WTC11 (cell line): Measurements from ENCODE around the gene SLC35F1. TPM values are rescaled to one million over a fixed set of nuclear protein-coding genes. Genes with fewer than 3 reads are reported as not detected.

ENCODE experiments used
- ATAC-seq: fragments of 200-7000 bp; cut with Tn5 transposase; 2 replicates; pipeline ENCODE4 v1.10.0; 2021; ENCODE audit warnings: mild to moderate bottlenecking, moderate library complexity
- CTCF ChIA-PET: fragments of 300-600 bp; sonication (Branson Sonifier 250); formaldehyde crosslinking; loops from one replicate; lab custom pipeline; 2021; ENCODE audit warnings: antibody characterized with exemption; lab: Charles Lee
- POLR2A ChIA-PET: fragments of 350-600 bp; sonication (Branson Sonifier 250); formaldehyde crosslinking; loops from one replicate; lab custom pipeline; 2021; ENCODE audit warnings: antibody characterized with exemption; lab: Charles Lee
- DNase-seq: peaks from one replicate; pipeline ENCODE4 v3.0.0; 2021; ENCODE audit warnings: low spot score
- H3K27ac Mint-ChIP-seq: 2 replicates; pipeline ENCODE4 v1.8.0; 2021; ENCODE audit warnings: mixed read lengths
- H3K27me3 Mint-ChIP-seq: 2 replicates; pipeline ENCODE4 v1.8.0; 2021; ENCODE audit warnings: low read depth, mild to moderate bottlenecking, moderate library complexity, mixed read lengths
- H3K36me3 Mint-ChIP-seq: 2 replicates; pipeline ENCODE4 v1.8.0; 2021; ENCODE audit warnings: mixed read lengths
- H3K4me1 Mint-ChIP-seq: 2 replicates; pipeline ENCODE4 v1.8.0; 2022; ENCODE audit warnings: mixed read lengths
- H3K4me3 Mint-ChIP-seq: 2 replicates; pipeline ENCODE4 v1.8.0; 2021; ENCODE audit warnings: mild to moderate bottlenecking, moderate library complexity, mixed read lengths
- H3K9me3 Mint-ChIP-seq: 2 replicates; pipeline ENCODE4 v1.8.0; 2021; ENCODE audit warnings: mixed read lengths
- ATF1 ChIP-seq: sonication (generic); formaldehyde crosslinking; IDR thresholded peaks from 2 replicates; pipeline ENCODE4 v1.8.1; 2023; ENCODE audit warnings: mild to moderate bottlenecking, moderate library complexity, missing genetic modification reagents
- CBFB ChIP-seq: sonication (generic); formaldehyde crosslinking; IDR thresholded peaks from 2 replicates; pipeline ENCODE4 v1.8.1; 2022; ENCODE audit warnings: mild to moderate bottlenecking, low read depth, missing genetic modification reagents
- CREB1 ChIP-seq: sonication (generic); formaldehyde crosslinking; IDR thresholded peaks from 2 replicates; pipeline ENCODE4 v1.8.0; 2023; ENCODE audit warnings: mild to moderate bottlenecking, missing genetic modification reagents
- ELF4 ChIP-seq: sonication (generic); formaldehyde crosslinking; IDR thresholded peaks from 2 replicates; pipeline ENCODE4 v1.8.1; 2022; ENCODE audit warnings: low read depth, mild to moderate bottlenecking, moderate library complexity, missing genetic modification reagents
- EMX1 ChIP-seq: fragments of 250-450 bp; sonication (Bioruptor Pico); IDR thresholded peaks from 2 replicates; pipeline ENCODE4 v1.8.0; 2021; ENCODE audit warnings: mild to moderate bottlenecking
- ETV6 ChIP-seq: sonication (generic); formaldehyde crosslinking; IDR thresholded peaks from 2 replicates; pipeline ENCODE4 v1.8.1; 2022; ENCODE audit warnings: mild to moderate bottlenecking, missing genetic modification reagents
- GRHL2 ChIP-seq: fragments of 250-450 bp; sonication (Bioruptor Pico); IDR thresholded peaks from 2 replicates; pipeline ENCODE4 v1.8.0; 2022; ENCODE audit warnings: mild to moderate bottlenecking, moderate library complexity; ENCODE audit not compliant: insufficient replicate concordance, severe bottlenecking
- IRF2 ChIP-seq: sonication (generic); formaldehyde crosslinking; IDR thresholded peaks from 2 replicates; pipeline ENCODE4 v1.8.0; 2022; ENCODE audit warnings: low read depth, missing genetic modification reagents, borderline replicate concordance
- NFYB ChIP-seq: sonication (generic); formaldehyde crosslinking; conservative IDR thresholded peaks from 2 replicates; pipeline ENCODE4 v1.8.0; 2022; ENCODE audit warnings: low read depth, missing genetic modification reagents
- NR1H2 ChIP-seq: sonication (generic); formaldehyde crosslinking; IDR thresholded peaks from 2 replicates; pipeline ENCODE4 v1.9.0; 2021; ENCODE audit warnings: mild to moderate bottlenecking, moderate library complexity, missing genetic modification reagents
- RELA ChIP-seq: sonication (generic); formaldehyde crosslinking; IDR thresholded peaks from 2 replicates; pipeline ENCODE4 v1.8.1; 2022; ENCODE audit warnings: missing genetic modification reagents, mild to moderate bottlenecking, borderline replicate concordance
- TEAD1 ChIP-seq: sonication (generic); formaldehyde crosslinking; IDR thresholded peaks from 2 replicates; pipeline ENCODE4 v1.8.0; 2022; ENCODE audit warnings: mild to moderate bottlenecking, missing genetic modification reagents
- ZBTB21 ChIP-seq: sonication (generic); formaldehyde crosslinking; IDR thresholded peaks from 2 replicates; pipeline ENCODE4 v1.8.1; 2023; ENCODE audit warnings: mild to moderate bottlenecking, missing genetic modification reagents, borderline replicate concordance
- ZNF121 ChIP-seq: sonication (generic); formaldehyde crosslinking; IDR thresholded peaks from 2 replicates; pipeline ENCODE4 v1.8.0; 2023; ENCODE audit warnings: missing genetic modification reagents
- ZNF232 ChIP-seq: sonication (generic); formaldehyde crosslinking; IDR thresholded peaks from 2 replicates; pipeline ENCODE4 v1.8.0; 2022; ENCODE audit warnings: mild to moderate bottlenecking, missing genetic modification reagents
- ZNF263 ChIP-seq: sonication (generic); formaldehyde crosslinking; IDR thresholded peaks from 2 replicates; pipeline ENCODE4 v1.8.1; 2022; ENCODE audit warnings: low read depth, mild to moderate bottlenecking, moderate library complexity, missing genetic modification reagents
- ZNF671 ChIP-seq: fragments of 250-450 bp; sonication (Bioruptor Pico); IDR thresholded peaks from 2 replicates; pipeline ENCODE4 v1.8.0; 2021; ENCODE audit warnings: mild to moderate bottlenecking
- total RNA-seq: library from RNA; stranded (reverse); gene quantifications from 3 replicates; pipeline ENCODE4 v1.2.3, GENCODE V29; 2021
- TF ChIP-seq, protein P1 (sequence below): sonication (generic); formaldehyde crosslinking; IDR thresholded peaks from 2 replicates; pipeline ENCODE4 v1.8.1; 2023; ENCODE audit warnings: mild to moderate bottlenecking, missing genetic modification reagents, moderate library complexity
- TF ChIP-seq, protein P2 (sequence below): sonication (generic); formaldehyde crosslinking; IDR thresholded peaks from 2 replicates; pipeline ENCODE4 v1.8.0; 2022; ENCODE audit warnings: mild to moderate bottlenecking, missing genetic modification reagents
- TF ChIP-seq, protein P3 (sequence below): sonication (generic); formaldehyde crosslinking; IDR thresholded peaks from 2 replicates; pipeline ENCODE4 v1.8.0; 2022; ENCODE audit warnings: mild to moderate bottlenecking, missing genetic modification reagents
- TF ChIP-seq, protein P4 (sequence below): fragments of 250-450 bp; sonication (Bioruptor Pico); IDR thresholded peaks from 2 replicates; pipeline ENCODE4 v2.1.2; 2022; ENCODE audit warnings: mild to moderate bottlenecking, moderate library complexity
- TF ChIP-seq, protein P5 (sequence below): fragments of 250-450 bp; sonication (Bioruptor Pico); IDR thresholded peaks from 2 replicates; pipeline ENCODE4 v1.9.0; 2021; ENCODE audit warnings: mild to moderate bottlenecking
- TF ChIP-seq, protein P6 (sequence below): sonication (generic); formaldehyde crosslinking; conservative IDR thresholded peaks from 2 replicates; pipeline ENCODE4 v1.8.1; 2023; ENCODE audit warnings: mild to moderate bottlenecking, low read depth, missing genetic modification reagents, moderate library complexity
- TF ChIP-seq, protein P7 (sequence below): fragments of 250-450 bp; sonication (Bioruptor Pico); IDR thresholded peaks from 2 replicates; pipeline ENCODE4 v1.9.0; 2021; ENCODE audit warnings: mild to moderate bottlenecking, borderline replicate concordance

SLC35F1 gene
- total RNA-seq, 1 experiment from 2014 or later = 11.0 TPM

DNA sequence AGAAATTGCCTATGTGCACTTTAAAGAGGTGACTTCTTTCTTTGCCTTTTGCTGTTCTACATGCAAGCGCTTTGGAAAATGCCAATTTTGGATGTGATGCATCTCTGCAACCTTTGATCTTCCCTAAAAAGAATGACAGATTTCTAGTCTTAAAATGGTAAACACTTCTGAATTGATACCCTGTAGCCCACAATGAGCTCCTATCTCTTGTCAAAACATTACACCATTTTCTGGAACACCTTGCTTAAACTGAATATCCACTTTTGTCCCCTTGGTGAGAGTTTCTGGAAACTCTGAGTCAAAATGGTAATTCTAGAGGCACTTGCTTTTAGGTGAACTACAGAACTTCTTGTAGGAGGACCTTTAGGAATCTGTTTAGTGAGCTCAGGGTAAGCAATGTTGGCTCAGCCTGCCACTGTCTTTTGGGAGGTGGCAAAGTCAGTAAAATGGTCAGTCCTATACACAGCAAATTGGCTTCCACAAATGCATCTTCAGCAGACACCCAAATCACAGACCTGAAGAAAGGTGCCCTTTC, 216.5 kb downstream of the SLC35F1 start:
- POLR2A ChIA-PET = no interaction called here
- H3K36me3 Mint-ChIP-seq = no peaks in the 10 kb centered on the region; the same call in 1 of the 2 replicates
- no peak for DNase-seq
- H3K27me3 Mint-ChIP-seq = no peaks in the 10 kb centered on the region
- no peak for TF ChIP-seq NFYB (CRISPR knock-in tag)
- TF ChIP-seq, protein P1, sequence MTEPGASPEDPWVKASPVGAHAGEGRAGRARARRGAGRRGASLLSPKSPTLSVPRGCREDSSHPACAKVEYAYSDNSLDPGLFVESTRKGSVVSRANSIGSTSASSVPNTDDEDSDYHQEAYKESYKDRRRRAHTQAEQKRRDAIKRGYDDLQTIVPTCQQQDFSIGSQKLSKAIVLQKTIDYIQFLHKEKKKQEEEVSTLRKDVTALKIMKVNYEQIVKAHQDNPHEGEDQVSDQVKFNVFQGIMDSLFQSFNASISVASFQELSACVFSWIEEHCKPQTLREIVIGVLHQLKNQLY (CRISPR knock-in tag) = no peak
- no peak for TF ChIP-seq TEAD1 (CRISPR knock-in tag)
- no peak for TF ChIP-seq ELF4
- no peak for TF ChIP-seq CBFB (CRISPR knock-in tag)
- no peak for TF ChIP-seq RELA
- TF ChIP-seq EMX1 = no peak
- no peak for TF ChIP-seq GRHL2 (CRISPR knock-in tag)
- TF ChIP-seq, protein P2, sequence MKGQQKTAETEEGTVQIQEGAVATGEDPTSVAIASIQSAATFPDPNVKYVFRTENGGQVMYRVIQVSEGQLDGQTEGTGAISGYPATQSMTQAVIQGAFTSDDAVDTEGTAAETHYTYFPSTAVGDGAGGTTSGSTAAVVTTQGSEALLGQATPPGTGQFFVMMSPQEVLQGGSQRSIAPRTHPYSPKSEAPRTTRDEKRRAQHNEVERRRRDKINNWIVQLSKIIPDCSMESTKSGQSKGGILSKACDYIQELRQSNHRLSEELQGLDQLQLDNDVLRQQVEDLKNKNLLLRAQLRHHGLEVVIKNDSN (CRISPR knock-in tag) = no peak
- TF ChIP-seq ZBTB21 (CRISPR knock-in tag) = no peak
- TF ChIP-seq, protein P3, sequence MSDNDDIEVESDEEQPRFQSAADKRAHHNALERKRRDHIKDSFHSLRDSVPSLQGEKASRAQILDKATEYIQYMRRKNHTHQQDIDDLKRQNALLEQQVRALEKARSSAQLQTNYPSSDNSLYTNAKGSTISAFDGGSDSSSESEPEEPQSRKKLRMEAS (CRISPR knock-in tag) = no peak
- TF ChIP-seq, protein P4, sequence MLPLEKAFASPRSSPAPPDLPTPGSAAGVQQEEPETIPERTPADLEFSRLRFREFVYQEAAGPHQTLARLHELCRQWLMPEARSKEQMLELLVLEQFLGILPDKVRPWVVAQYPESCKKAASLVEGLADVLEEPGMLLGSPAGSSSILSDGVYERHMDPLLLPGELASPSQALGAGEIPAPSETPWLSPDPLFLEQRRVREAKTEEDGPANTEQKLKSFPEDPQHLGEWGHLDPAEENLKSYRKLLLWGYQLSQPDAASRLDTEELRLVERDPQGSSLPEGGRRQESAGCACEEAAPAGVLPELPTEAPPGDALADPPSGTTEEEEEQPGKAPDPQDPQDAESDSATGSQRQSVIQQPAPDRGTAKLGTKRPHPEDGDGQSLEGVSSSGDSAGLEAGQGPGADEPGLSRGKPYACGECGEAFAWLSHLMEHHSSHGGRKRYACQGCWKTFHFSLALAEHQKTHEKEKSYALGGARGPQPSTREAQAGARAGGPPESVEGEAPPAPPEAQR = no peak
- TF ChIP-seq, protein P5, sequence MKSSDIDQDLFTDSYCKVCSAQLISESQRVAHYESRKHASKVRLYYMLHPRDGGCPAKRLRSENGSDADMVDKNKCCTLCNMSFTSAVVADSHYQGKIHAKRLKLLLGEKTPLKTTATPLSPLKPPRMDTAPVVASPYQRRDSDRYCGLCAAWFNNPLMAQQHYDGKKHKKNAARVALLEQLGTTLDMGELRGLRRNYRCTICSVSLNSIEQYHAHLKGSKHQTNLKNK (CRISPR knock-in tag) = no peak
- TF ChIP-seq ZNF121 = no peak
- TF ChIP-seq, protein P6, sequence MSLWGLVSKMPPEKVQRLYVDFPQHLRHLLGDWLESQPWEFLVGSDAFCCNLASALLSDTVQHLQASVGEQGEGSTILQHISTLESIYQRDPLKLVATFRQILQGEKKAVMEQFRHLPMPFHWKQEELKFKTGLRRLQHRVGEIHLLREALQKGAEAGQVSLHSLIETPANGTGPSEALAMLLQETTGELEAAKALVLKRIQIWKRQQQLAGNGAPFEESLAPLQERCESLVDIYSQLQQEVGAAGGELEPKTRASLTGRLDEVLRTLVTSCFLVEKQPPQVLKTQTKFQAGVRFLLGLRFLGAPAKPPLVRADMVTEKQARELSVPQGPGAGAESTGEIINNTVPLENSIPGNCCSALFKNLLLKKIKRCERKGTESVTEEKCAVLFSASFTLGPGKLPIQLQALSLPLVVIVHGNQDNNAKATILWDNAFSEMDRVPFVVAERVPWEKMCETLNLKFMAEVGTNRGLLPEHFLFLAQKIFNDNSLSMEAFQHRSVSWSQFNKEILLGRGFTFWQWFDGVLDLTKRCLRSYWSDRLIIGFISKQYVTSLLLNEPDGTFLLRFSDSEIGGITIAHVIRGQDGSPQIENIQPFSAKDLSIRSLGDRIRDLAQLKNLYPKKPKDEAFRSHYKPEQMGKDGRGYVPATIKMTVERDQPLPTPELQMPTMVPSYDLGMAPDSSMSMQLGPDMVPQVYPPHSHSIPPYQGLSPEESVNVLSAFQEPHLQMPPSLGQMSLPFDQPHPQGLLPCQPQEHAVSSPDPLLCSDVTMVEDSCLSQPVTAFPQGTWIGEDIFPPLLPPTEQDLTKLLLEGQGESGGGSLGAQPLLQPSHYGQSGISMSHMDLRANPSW (CRISPR knock-in tag) = no peak
- TF ChIP-seq NR1H2 (CRISPR knock-in tag) = no peak
- TF ChIP-seq CREB1 (CRISPR knock-in tag) = no peak
- TF ChIP-seq ATF1 = no peak
- TF ChIP-seq ZNF263 (CRISPR knock-in tag) = no peak
- TF ChIP-seq ETV6 (CRISPR knock-in tag) = no peak
- TF ChIP-seq, all 79 proteins: peak for 0
- Mint-ChIP-seq H3K4me1 (peaks cover 15% of the 10 kb centered on the region), H3K4me3 (no peak overlapping the region), H3K27ac (no peak overlapping the region), H3K9me3 (no peaks in the 10 kb centered on the region)
- ATAC-seq = no peak
- CTCF ChIA-PET = no interaction called here

DNA sequence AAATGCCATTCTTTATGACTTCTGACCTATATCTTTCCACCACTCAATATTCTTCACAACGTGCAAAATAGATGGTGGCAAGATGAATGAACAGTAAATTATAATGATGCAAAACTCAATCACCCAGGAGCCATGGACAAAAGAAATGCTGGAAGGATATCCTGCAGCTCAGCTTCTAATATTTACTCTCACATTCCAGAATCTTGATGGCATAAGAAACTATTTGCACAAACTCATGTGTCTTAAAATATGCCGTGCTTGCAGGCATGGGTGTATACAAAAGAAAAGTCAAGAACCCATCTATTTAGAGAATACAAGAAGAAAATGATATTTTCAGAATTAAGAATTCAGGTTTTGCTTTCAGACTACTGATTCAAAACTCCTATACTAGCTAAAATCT, 217.8 kb downstream of the SLC35F1 start:
- Mint-ChIP-seq H3K27me3 (no peaks in the 10 kb centered on the region), H3K4me1 (peaks cover 22% of the 10 kb centered on the region), H3K9me3 (no peaks in the 10 kb centered on the region), H3K4me3 (no peak overlapping the region), H3K27ac (no peak overlapping the region), H3K36me3 (no peaks in the 10 kb centered on the region; the same call in 1 of the 2 replicates)
- no peak for ATAC-seq
- ChIA-PET POLR2A (no interaction called here), CTCF (no interaction called here)
- DNase-seq = no peak
- TF ChIP-seq, protein P7, sequence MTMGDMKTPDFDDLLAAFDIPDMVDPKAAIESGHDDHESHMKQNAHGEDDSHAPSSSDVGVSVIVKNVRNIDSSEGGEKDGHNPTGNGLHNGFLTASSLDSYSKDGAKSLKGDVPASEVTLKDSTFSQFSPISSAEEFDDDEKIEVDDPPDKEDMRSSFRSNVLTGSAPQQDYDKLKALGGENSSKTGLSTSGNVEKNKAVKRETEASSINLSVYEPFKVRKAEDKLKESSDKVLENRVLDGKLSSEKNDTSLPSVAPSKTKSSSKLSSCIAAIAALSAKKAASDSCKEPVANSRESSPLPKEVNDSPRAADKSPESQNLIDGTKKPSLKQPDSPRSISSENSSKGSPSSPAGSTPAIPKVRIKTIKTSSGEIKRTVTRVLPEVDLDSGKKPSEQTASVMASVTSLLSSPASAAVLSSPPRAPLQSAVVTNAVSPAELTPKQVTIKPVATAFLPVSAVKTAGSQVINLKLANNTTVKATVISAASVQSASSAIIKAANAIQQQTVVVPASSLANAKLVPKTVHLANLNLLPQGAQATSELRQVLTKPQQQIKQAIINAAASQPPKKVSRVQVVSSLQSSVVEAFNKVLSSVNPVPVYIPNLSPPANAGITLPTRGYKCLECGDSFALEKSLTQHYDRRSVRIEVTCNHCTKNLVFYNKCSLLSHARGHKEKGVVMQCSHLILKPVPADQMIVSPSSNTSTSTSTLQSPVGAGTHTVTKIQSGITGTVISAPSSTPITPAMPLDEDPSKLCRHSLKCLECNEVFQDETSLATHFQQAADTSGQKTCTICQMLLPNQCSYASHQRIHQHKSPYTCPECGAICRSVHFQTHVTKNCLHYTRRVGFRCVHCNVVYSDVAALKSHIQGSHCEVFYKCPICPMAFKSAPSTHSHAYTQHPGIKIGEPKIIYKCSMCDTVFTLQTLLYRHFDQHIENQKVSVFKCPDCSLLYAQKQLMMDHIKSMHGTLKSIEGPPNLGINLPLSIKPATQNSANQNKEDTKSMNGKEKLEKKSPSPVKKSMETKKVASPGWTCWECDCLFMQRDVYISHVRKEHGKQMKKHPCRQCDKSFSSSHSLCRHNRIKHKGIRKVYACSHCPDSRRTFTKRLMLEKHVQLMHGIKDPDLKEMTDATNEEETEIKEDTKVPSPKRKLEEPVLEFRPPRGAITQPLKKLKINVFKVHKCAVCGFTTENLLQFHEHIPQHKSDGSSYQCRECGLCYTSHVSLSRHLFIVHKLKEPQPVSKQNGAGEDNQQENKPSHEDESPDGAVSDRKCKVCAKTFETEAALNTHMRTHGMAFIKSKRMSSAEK (CRISPR knock-in tag) = no peak
- TF ChIP-seq IRF2 (CRISPR knock-in tag) (no peak), ZNF232 (no peak), ZNF671 (CRISPR knock-in tag) (no peak)
